Neural cell (in vitro differentiated cells): ENCODE results near the gene SV2B. TPM values are rescaled to one million over a fixed set of nuclear protein-coding genes. Genes with fewer than 3 reads are reported as not detected.

Experiments
- H2AFZ ChIP-seq: fragments of 200-600, 300-800 bp; sonication (generic), shearing (Covaris generic); 2 replicates; pipeline ENCODE4 v1.6.0; 2014; ENCODE audit warnings: low read depth, mild to moderate bottlenecking, antibody characterized with exemption, low read length, moderate library complexity
- H3F3A ChIP-seq: fragments of 200-600 bp; shearing (Covaris generic); 2 replicates; pipeline ENCODE4 v1.6.1; 2016; ENCODE audit warnings: mild to moderate bottlenecking, moderate library complexity, mixed read lengths, antibody characterized with exemption, low read length; ENCODE audit not compliant: insufficient read depth, poor library complexity, severe bottlenecking
- H3K27ac ChIP-seq: fragments of 200-600, 300-800 bp; sonication (generic), shearing (Covaris generic); 2 replicates; pipeline ENCODE4 v1.5.1; 2014; ENCODE audit warnings: mild to moderate bottlenecking, low read length, moderate library complexity
- H3K27me3 ChIP-seq: fragments of 300-800, 200-600 bp; sonication (generic), shearing (Covaris generic); 2 replicates; pipeline ENCODE4 v1.6.0; 2014; ENCODE audit warnings: mild to moderate bottlenecking, low read depth, low read length, moderate library complexity; ENCODE audit not compliant: insufficient read depth
- H3K36me3 ChIP-seq: fragments of 300-800, 200-600 bp; sonication (generic), shearing (Covaris generic); 2 replicates; pipeline ENCODE4 v1.5.1; 2014; ENCODE audit warnings: mild to moderate bottlenecking, antibody characterized with exemption, low read length, moderate library complexity; ENCODE audit not compliant: insufficient read depth
- H3K4me2 ChIP-seq: fragments of 300-800, 200-600 bp; sonication (generic), shearing (Covaris generic); 2 replicates; pipeline ENCODE4 v1.6.0; 2014; ENCODE audit warnings: mild to moderate bottlenecking, low read length
- H3K4me3 ChIP-seq: fragments of 300-800, 200-600 bp; sonication (generic), shearing (Covaris generic); 2 replicates; pipeline ENCODE4 v1.5.1; 2014; ENCODE audit warnings: mild to moderate bottlenecking, low read length, moderate library complexity
- H3K79me2 ChIP-seq: fragments of 200-600 bp; shearing (Covaris generic); replicated peaks from 2 replicates; pipeline ENCODE4 v1.6.0; 2014; ENCODE audit warnings: mild to moderate bottlenecking, low read length, moderate library complexity; ENCODE audit not compliant: insufficient read depth
- H3K9ac ChIP-seq: fragments of 300-800, 200-600 bp; sonication (generic), shearing (Covaris generic); 2 replicates; pipeline ENCODE4 v1.6.1; 2016; ENCODE audit warnings: mild to moderate bottlenecking, low read length, mixed read lengths
- H3K9me2 ChIP-seq: fragments of 200-600 bp; shearing (Covaris generic); 2 replicates; pipeline ENCODE4 v1.6.1; 2016; ENCODE audit warnings: mild to moderate bottlenecking, low read length, mixed read lengths; ENCODE audit not compliant: insufficient read depth
- H3K9me3 ChIP-seq: fragments of 200-600, 300-800 bp; sonication (generic), shearing (Covaris generic); 2 replicates; pipeline ENCODE4 v1.6.1; 2016; ENCODE audit warnings: mild to moderate bottlenecking, mixed run types, low read length, moderate library complexity, mixed read lengths
- H4K20me1 ChIP-seq: fragments of 200-600 bp; shearing (Covaris generic); 2 replicates; pipeline ENCODE4 v1.6.1; 2016; ENCODE audit warnings: mild to moderate bottlenecking, mixed run types; ENCODE audit not compliant: insufficient read depth
- CTCF ChIP-seq: fragments of 450-650 bp; IDR thresholded peaks from 2 replicates; pipeline ENCODE4 v1.5.1; 2014; ENCODE audit warnings: antibody characterized with exemption, mild to moderate bottlenecking, moderate library complexity; ENCODE audit not compliant: poor library complexity, severe bottlenecking
- EP300 ChIP-seq: fragments of 450-650 bp; conservative IDR thresholded peaks from 2 replicates; pipeline ENCODE4 v1.6.1; 2014; ENCODE audit warnings: antibody characterized with exemption, mild to moderate bottlenecking, moderate library complexity; ENCODE audit not compliant: poor library complexity, severe bottlenecking
- EZH2 ChIP-seq: fragments of 200-600, 300-800 bp; shearing (Covaris generic), sonication (generic); IDR thresholded peaks from 2 replicates; pipeline ENCODE4 v1.6.1; 2014; ENCODE audit warnings: antibody characterized with exemption, low read length, borderline replicate concordance, mild to moderate bottlenecking; ENCODE audit not compliant: insufficient read depth, poor library complexity, severe bottlenecking
- MXI1 ChIP-seq: fragments of 450-650 bp; conservative IDR thresholded peaks from 2 replicates; pipeline ENCODE4 v1.6.1; 2014; ENCODE audit warnings: antibody characterized with exemption, mild to moderate bottlenecking; ENCODE audit not compliant: poor library complexity, severe bottlenecking
- POLR2AphosphoS5 ChIP-seq: IDR thresholded peaks from 2 replicates; pipeline ENCODE4 v1.6.1; 2012
- RAD21 ChIP-seq: fragments of 450-650 bp; conservative IDR thresholded peaks from 2 replicates; pipeline ENCODE4 v1.6.1; 2014; ENCODE audit warnings: antibody characterized with exemption, mild to moderate bottlenecking, moderate library complexity
- REST ChIP-seq: IDR thresholded peaks from 2 replicates; pipeline ENCODE4 v1.6.1; 2012; ENCODE audit warnings: borderline replicate concordance
- SMC3 ChIP-seq: fragments of 450-650 bp; conservative IDR thresholded peaks from 2 replicates; pipeline ENCODE4 v1.6.1; 2014; ENCODE audit warnings: antibody characterized with exemption, mild to moderate bottlenecking, moderate library complexity; ENCODE audit not compliant: poor library complexity
- TAF1 ChIP-seq: IDR thresholded peaks from 2 replicates; pipeline ENCODE4 v1.6.1; 2012; ENCODE audit warnings: low read depth
- polyA plus RNA-seq: library from polyadenylated mRNA; depleted of rRNA; stranded (reverse); fragments of >200 nt; gene quantifications from 2 replicates; pipeline ENCODE4 v1.2.3, GENCODE V29; 2014

SV2B gene
- polyA plus RNA-seq, 1 donor from 2014 or later = 0.38 TPM

DNA sequence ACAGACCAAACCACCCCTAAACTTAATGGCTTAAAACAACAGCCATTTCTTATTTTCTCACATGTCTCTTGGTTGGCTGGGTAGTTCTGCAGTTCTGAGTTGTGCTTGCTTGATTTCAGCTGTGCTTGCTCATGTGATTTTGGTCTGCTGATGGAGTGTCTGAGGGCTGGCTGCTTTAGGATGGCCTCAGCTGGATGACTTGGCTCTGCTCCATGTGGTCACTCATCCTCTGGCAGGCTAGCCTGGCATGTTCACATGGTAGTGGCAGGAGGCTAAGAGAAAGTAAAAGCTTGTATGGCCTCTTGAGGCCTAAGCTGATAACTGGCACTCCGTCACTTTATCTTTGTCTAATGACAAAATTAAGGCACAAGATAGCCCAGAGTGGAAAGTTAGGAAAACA lies 4.1 kb downstream of the SV2B start:
- Histone ChIP-seq H2AFZ (no peak overlapping the region), H3K4me3 (no peak overlapping the region), H3K27ac (no peak overlapping the region), H4K20me1 (no peaks in the 10 kb centered on the region), H3K27me3 (peaks cover 42% of the 10 kb centered on the region), H3K9me3 (no peaks in the 10 kb centered on the region), H3K9ac (no peak overlapping the region), H3K4me2 (no peak overlapping the region), H3K36me3 (no peaks in the 10 kb centered on the region), H3F3A (no peaks in the 10 kb centered on the region), H3K9me2 (no peaks in the 10 kb centered on the region), H3K79me2 (no peaks in the 10 kb centered on the region)
- TF ChIP-seq CTCF = no peak
- TF ChIP-seq EZH2 = no peak
- TF ChIP-seq TAF1 = no peak
- no peak for TF ChIP-seq POLR2AphosphoS5
- no peak for TF ChIP-seq SMC3
- TF ChIP-seq EP300 = no peak
- TF ChIP-seq REST = no peak
- no peak for TF ChIP-seq MXI1
- no peak for TF ChIP-seq RAD21

GRCh38 chr15:91108421-91108820 lies 8.4 kb downstream of the SV2B start:
- H3K79me2 ChIP-seq = no peaks in the 10 kb centered on the region
- TF ChIP-seq RAD21 (no peak), EZH2 (no peak), EP300 (no peak), CTCF (no peak), SMC3 (no peak), POLR2AphosphoS5 (no peak), REST (no peak), MXI1 (no peak), TAF1 (no peak)
- H2AFZ ChIP-seq = no peak overlapping the region
- no peaks in the 10 kb centered on the region for H4K20me1 ChIP-seq
- no peak overlapping the region for H3K27ac ChIP-seq
- peaks cover 4% of the 10 kb centered on the region for H3K27me3 ChIP-seq
- H3K4me3 ChIP-seq = no peak overlapping the region
- H3K36me3 ChIP-seq = no peaks in the 10 kb centered on the region
- H3K9me2 ChIP-seq = no peaks in the 10 kb centered on the region
- no peaks in the 10 kb centered on the region for H3K9me3 ChIP-seq
- H3F3A ChIP-seq = no peaks in the 10 kb centered on the region
- H3K4me2 ChIP-seq = no peak overlapping the region
- no peak overlapping the region for H3K9ac ChIP-seq
